Endothelial cell of umbilical vein (primary cell): Measurements from ENCODE around the gene SLC8A1. TPM values are rescaled to one million over a fixed set of nuclear protein-coding genes. Genes with fewer than 3 reads are reported as not detected.

Experiments used
- BruUV-seq: library from RNA; stranded (reverse); fragments of 400-500 nt; replicated peaks from 2 replicates; lab custom pipeline; 2021; lab: Mats Ljungman, UMichigan
- CTCF ChIA-PET: fragments of 300-600, 350-600 bp; sonication (Branson Sonifier 250); formaldehyde crosslinking; loops from one replicate; lab custom pipeline; 2021; ENCODE audit warnings: antibody characterized with exemption, inconsistent platforms; lab: Charles Lee
- POLR2A ChIA-PET: fragments of 300-600, 350-600 bp; sonication (Branson Sonifier 250); formaldehyde crosslinking; loops from one replicate; lab custom pipeline; 2021; ENCODE audit warnings: antibody characterized with exemption, inconsistent platforms; lab: Charles Lee
- DNase-seq: peaks from one replicate; pipeline ENCODE4 v3.0.0-alpha.2; 2011; ENCODE audit warnings: low read depth, low spot score
- FAIRE-seq: peaks from 2 replicates; lab custom pipeline; 2011; peaks lifted over from hg19 to GRCh38; lab: Jason Lieb, UNC
- H2AFZ ChIP-seq: 2 replicates; pipeline ENCODE4 v1.6.0; 2012; ENCODE audit warnings: low read depth, low read length, control low read depth, inconsistent platforms
- H3K27ac ChIP-seq: 2 replicates; pipeline ENCODE4 v1.5.1; 2011; ENCODE audit warnings: low read depth, mild to moderate bottlenecking, control low read depth, low read length, moderate library complexity; ENCODE audit not compliant: insufficient read depth
- H3K27me3 ChIP-seq, 2 experiments: 2 replicates each; pipeline versions ENCODE4 v1.6.0 to v1.6.1; 2011; ENCODE audit warnings: low read length in 2 of 2, mixed read lengths in 1 of 2; ENCODE audit not compliant: control insufficient read depth in 2 of 2, insufficient read depth in 2 of 2
- H3K36me3 ChIP-seq, 2 experiments: 2 replicates in 1 of 2; 3 replicates in 1 of 2; pipeline ENCODE4 v1.5.1; 2011; ENCODE audit warnings: low read length in 2 of 2, mild to moderate bottlenecking in 1 of 2, moderate library complexity in 1 of 2; ENCODE audit not compliant: control insufficient read depth in 2 of 2, insufficient read depth in 2 of 2; ENCODE audit errors: extremely low read depth in 1 of 2
- H3K4me1 ChIP-seq: 3 replicates; pipeline ENCODE4 v1.5.1; 2011; ENCODE audit warnings: mild to moderate bottlenecking, low read length; ENCODE audit not compliant: control insufficient read depth, insufficient read depth; ENCODE audit errors: extremely low read depth
- H3K4me2 ChIP-seq: 2 replicates; pipeline ENCODE4 v1.6.1; 2011; ENCODE audit warnings: low read length, control low read depth, mixed read lengths; ENCODE audit not compliant: insufficient read depth
- H3K4me3 ChIP-seq, 3 experiments: fragments of 200-600 bp in 1 of 3; sonication (generic), shearing (Covaris generic) in 1 of 3; replicated peaks in 1 of 3; 2 replicates each; pipeline ENCODE4 v1.5.1; 2011 to 2016; ENCODE audit warnings: control low read depth in 3 of 3, low read length in 3 of 3, mild to moderate bottlenecking in 2 of 3, inconsistent platforms in 1 of 3, low read depth in 1 of 3, moderate library complexity in 1 of 3; ENCODE audit not compliant: insufficient read depth in 1 of 3
- H3K79me2 ChIP-seq: 2 replicates; pipeline ENCODE4 v1.6.0; 2012; ENCODE audit warnings: low read length, inconsistent platforms; ENCODE audit not compliant: control insufficient read depth, insufficient read depth
- H3K9ac ChIP-seq: replicated peaks from 2 replicates; pipeline ENCODE3; 2011; ENCODE audit warnings: low read length, control low read depth; ENCODE audit not compliant: insufficient read depth; ENCODE audit errors: extremely low read depth
- H3K9me1 ChIP-seq: replicated peaks from 3 replicates; pipeline ENCODE4 v1.6.0; 2011; ENCODE audit warnings: mild to moderate bottlenecking, low read length; ENCODE audit not compliant: control insufficient read depth, insufficient read depth; ENCODE audit errors: extremely low read depth
- H3K9me3 ChIP-seq: replicated peaks from 2 replicates; pipeline ENCODE4 v1.5.1; 2012; ENCODE audit warnings: low read length, inconsistent platforms; ENCODE audit not compliant: control insufficient read depth, insufficient read depth
- H4K20me1 ChIP-seq: replicated peaks from 2 replicates; pipeline ENCODE3; 2011; ENCODE audit warnings: mild to moderate bottlenecking, low read length; ENCODE audit not compliant: control insufficient read depth, insufficient read depth; ENCODE audit errors: extremely low read depth
- EZH2 ChIP-seq: IDR thresholded peaks from 2 replicates; pipeline ENCODE4 v1.6.1; 2012; ENCODE audit warnings: borderline replicate concordance, low read depth, mild to moderate bottlenecking, moderate library complexity, low read length, inconsistent platforms; ENCODE audit not compliant: severe bottlenecking
- FOS ChIP-seq: IDR thresholded peaks from 2 replicates; pipeline ENCODE4 v1.6.1; 2011; ENCODE audit warnings: mild to moderate bottlenecking, low read length, moderate library complexity, borderline replicate concordance; ENCODE audit not compliant: insufficient read depth
- GATA2 ChIP-seq: IDR thresholded peaks from 2 replicates; pipeline ENCODE4 v1.7.0; 2011; ENCODE audit warnings: low read depth, mild to moderate bottlenecking, moderate library complexity, mixed read lengths, low read length; ENCODE audit not compliant: insufficient read length, insufficient read depth
- JUN ChIP-seq: IDR thresholded peaks from 2 replicates; pipeline ENCODE4 v1.6.1; 2011; ENCODE audit warnings: borderline replicate concordance, low read depth; ENCODE audit not compliant: insufficient read length, insufficient read depth
- MYC ChIP-seq: IDR thresholded peaks from one replicate; pipeline ENCODE4 v1.6.1; 2011; ENCODE audit warnings: mild to moderate bottlenecking, low read depth, low read length
- POLR2A ChIP-seq: IDR thresholded peaks from 2 replicates; pipeline ENCODE4 v1.6.1; 2012; ENCODE audit warnings: low read depth, mild to moderate bottlenecking, control low read depth, low read length
- POLR2AphosphoS5 ChIP-seq: IDR thresholded peaks from 2 replicates; pipeline ENCODE4 v1.6.1; 2012; ENCODE audit warnings: low read depth, mild to moderate bottlenecking, control low read depth, low read length, moderate library complexity; ENCODE audit not compliant: insufficient read depth
- dilution Hi-C: fragments of 300-500 bp; cut with MboI; formaldehyde crosslinking; loops from one replicate; pipeline ENCODE4 v1.15.0; 2019; ENCODE audit warnings: low sequenced_read_pairs; ENCODE audit not compliant: extremely low pct_ligation_motif_present
- intact Hi-C: fragments of 100-400 bp; cut with micrococcal nuclease; formaldehyde crosslinking; loops from one replicate; pipeline ENCODE4 v1.10.0; 2022
- polyA plus RNA-seq, 4 experiments: library from polyadenylated mRNA; depleted of rRNA in 3 of 4; stranded (reverse) in 3 of 4; unstranded in 1 of 4; fragments of >200 nt; gene quantifications; 2 replicates each; pipeline versions ENCODE4 v1.2.1 to v1.2.3, GENCODE V29; 2011 to 2012; ENCODE audit warnings: missing spikeins in 1 of 4
- total RNA-seq: library from RNA; stranded (reverse); gene quantifications from 2 replicates; pipeline ENCODE4 v1.2.3, GENCODE V29; 2021
- TF ChIP-seq, protein P1 (sequence below), 2 donors: IDR thresholded peaks; 1 replicate in 1 of 2; 2 replicates in 1 of 2; pipeline ENCODE4 v1.5.1; 2011; ENCODE audit warnings: low read length in 2 of 2, mild to moderate bottlenecking in 2 of 2, moderate library complexity in 2 of 2, control low read depth in 1 of 2, inconsistent platforms in 1 of 2, low read depth in 1 of 2; ENCODE audit not compliant: insufficient read depth in 1 of 2; ENCODE audit errors: extremely low read depth in 1 of 2
- TF ChIP-seq, protein P2 (sequence below): IDR thresholded peaks from 2 replicates; pipeline ENCODE4 v1.6.1; 2011; ENCODE audit not compliant: insufficient read depth, insufficient read length

SLC8A1 gene
- total and polyA plus RNA-seq, 2 donors (not counting 3 experiments of a cell fraction or from before 2014, with no cell fraction given): 0.19 to 1.8 TPM

DNA sequence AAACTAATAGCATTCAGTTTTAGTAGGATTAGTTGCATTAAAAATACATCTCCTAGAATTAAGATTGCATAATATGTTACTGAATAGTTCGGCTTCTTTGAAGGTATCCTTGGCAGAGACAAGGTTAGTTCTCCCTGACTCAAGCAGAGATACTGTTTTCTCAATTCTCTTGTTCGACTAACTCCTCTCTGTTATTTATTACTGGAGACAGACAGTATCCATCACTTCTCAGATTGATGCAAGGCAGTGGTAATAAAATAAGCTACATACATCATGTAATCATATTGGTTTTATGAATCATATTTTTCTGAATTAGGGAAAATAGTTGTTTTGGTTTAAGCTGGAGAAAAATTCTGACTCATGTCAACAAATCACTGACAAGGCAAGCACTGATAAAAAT, 134.8 kb downstream of the SLC8A1 start:
- Histone ChIP-seq H3K9me3 (no peaks in the 10 kb centered on the region), H3K4me1 (no peaks in the 10 kb centered on the region), H2AFZ (no peak overlapping the region), H3K4me2 (no peak overlapping the region), H3K27me3 (no peaks in the 10 kb centered on the region), H3K79me2 (no peaks in the 10 kb centered on the region), H3K9me1 (no peaks in the 10 kb centered on the region), H3K4me3 (no peak overlapping the region), H4K20me1 (no peaks in the 10 kb centered on the region), H3K36me3 (no peaks in the 10 kb centered on the region), H3K9ac (no peak overlapping the region), H3K27ac (no peak overlapping the region)
- POLR2A ChIA-PET: no interaction called here
- dilution Hi-C loops: no loop called here
- no TSS peak for BruUV-seq
- intact Hi-C loops: no loop called here
- CTCF ChIA-PET: interaction anchor here (1.0 to 1.2 kb wide), 2 partner anchors 15 to 37 kb away, joined by 4 to 5 read pairs; no protein-coding TSS in a partner anchor
- DNase-seq (peak; percentile 14), FAIRE-seq (no peak)
- TF ChIP-seq JUN (no peak), POLR2A (no peak), POLR2AphosphoS5 (no peak), EZH2 (no peak), GATA2 (no peak), FOS (no peak), MYC (no peak)
- TF ChIP-seq, protein P1, sequence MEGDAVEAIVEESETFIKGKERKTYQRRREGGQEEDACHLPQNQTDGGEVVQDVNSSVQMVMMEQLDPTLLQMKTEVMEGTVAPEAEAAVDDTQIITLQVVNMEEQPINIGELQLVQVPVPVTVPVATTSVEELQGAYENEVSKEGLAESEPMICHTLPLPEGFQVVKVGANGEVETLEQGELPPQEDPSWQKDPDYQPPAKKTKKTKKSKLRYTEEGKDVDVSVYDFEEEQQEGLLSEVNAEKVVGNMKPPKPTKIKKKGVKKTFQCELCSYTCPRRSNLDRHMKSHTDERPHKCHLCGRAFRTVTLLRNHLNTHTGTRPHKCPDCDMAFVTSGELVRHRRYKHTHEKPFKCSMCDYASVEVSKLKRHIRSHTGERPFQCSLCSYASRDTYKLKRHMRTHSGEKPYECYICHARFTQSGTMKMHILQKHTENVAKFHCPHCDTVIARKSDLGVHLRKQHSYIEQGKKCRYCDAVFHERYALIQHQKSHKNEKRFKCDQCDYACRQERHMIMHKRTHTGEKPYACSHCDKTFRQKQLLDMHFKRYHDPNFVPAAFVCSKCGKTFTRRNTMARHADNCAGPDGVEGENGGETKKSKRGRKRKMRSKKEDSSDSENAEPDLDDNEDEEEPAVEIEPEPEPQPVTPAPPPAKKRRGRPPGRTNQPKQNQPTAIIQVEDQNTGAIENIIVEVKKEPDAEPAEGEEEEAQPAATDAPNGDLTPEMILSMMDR (IDR thresholded peaks at IDR 0.05; ENCODE audit: extremely low read depth in 1 of 2, insufficient read depth in 1 of 2, low read depth in 1 of 2, low read length in 2 of 2): no peak
- TF ChIP-seq, protein P2, sequence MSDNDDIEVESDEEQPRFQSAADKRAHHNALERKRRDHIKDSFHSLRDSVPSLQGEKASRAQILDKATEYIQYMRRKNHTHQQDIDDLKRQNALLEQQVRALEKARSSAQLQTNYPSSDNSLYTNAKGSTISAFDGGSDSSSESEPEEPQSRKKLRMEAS: no peak
